22Rv1 (cell line): ENCODE measurements around the gene VENTX.

ENCODE experiments used
- H3K27ac ChIP-seq: fragments of 450-650 bp; 2 replicates; pipeline ENCODE4 v1.5.1; 2017
- CTCF ChIP-seq: fragments of 450-650 bp; IDR thresholded peaks from 2 replicates; pipeline ENCODE4 v1.5.1; 2017; ENCODE audit warnings: mild to moderate bottlenecking
- ZFX ChIP-seq: fragments of 450-650 bp; IDR thresholded peaks from 2 replicates; pipeline ENCODE4 v1.6.1; 2017; ENCODE audit warnings: antibody characterized with exemption, borderline replicate concordance

Gene VENTX

DNA sequence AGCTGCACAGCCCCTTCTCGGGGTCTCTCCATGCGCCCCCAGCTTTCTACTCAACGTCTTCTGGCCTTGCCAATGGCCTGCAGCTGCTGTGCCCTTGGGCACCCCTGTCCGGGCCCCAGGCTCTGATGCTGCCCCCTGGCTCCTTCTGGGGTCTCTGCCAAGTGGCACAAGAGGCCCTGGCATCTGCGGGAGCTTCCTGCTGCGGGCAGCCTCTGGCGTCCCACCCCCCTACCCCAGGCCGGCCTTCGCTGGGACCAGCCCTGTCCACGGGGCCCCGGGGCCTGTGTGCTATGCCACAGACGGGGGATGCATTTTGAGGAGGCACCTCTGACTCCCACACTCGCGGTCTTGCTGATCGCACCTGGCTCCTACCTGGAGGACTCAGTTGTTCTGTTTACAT, 2.3 kb downstream of the VENTX start:
- H3K27ac ChIP-seq, result no peak overlapping the region
- no peak for TF ChIP-seq ZFX
- no peak for TF ChIP-seq CTCF

- TF ChIP-seq ZFX (no peak), CTCF (no peak)
- no peak overlapping the region for H3K27ac ChIP-seq
These were observed 4.0 kb downstream of the VENTX start for GRCh38 chr10:133241501-133242205.

DNA sequence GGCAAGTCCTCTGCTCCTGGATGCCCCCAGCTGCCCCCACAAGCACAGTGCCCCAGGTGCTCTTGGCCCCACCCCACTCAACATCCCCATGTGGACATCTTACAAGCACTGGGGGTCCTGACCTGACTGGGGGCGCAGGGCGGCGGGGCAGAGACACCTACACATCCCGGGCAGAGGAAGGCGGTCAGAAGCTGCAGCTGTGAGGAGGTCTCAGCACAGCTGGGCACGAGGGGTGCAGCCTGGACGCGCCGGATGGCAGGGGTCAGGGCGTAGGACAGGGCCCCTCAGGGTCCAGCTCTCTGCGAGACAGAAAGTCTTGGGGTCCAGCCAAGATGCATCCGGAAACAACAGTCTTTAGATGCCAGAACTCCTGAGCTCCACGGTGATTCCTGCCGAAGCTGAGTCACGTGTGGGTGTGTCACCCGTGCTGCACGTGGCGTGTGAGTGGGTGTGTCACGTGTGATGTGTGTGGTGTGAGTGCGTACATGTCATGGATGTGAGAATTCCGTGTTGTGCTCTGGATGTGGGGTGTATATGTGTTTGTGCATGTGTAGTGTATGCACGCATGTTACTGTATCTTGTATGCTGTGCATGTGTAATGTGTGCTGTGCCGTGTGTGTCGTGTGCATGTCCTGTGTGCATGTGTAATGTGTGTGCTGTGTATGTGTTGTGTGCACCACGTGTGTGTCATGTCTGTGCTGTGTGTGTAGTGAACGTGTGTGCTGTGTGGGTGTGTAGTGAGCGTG, 5.1 kb downstream of the VENTX start:
- TF ChIP-seq CTCF (no peak), ZFX (no peak)
- H3K27ac ChIP-seq, result no peak overlapping the region

GRCh38 chr10:133243593-133243992, 5.9 kb downstream of the VENTX start:
- H3K27ac ChIP-seq, result no peak overlapping the region
- no peak for TF ChIP-seq CTCF
- no peak for TF ChIP-seq ZFX

- no peak overlapping the region for H3K27ac ChIP-seq
These were observed 8.0 kb downstream of the VENTX start for GRCh38 chr10:133245439-133246235.

DNA sequence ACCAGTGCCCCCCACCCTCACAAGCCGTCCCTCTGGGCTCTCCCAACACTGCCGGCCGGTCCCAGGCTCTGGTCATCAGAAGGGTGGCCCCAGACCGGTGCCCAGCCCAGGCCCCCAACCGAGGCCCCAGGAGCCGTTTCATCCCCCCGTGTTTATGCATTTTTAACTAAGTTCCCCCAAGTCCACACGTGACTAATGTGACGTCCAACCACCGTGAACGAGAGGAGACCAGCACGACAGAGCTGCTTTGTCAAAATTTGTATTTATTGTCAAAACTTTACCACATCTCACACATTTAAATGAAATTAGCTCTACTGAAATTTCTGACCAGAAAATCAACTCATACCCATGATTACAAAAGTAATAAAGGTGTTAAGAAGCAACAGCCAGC, 8.6 kb downstream of the VENTX start:
- H3K27ac ChIP-seq, result no peak overlapping the region
- TF ChIP-seq CTCF, result no peak
- TF ChIP-seq ZFX, result no peak

More at GRCh38 chr10:133245439-133246235, 8.0 kb downstream of the VENTX start:
- TF ChIP-seq CTCF, result no peak
- no peak for TF ChIP-seq ZFX
